Urothelium cell line (cell line): ENCODE measurements around the gene SLC16A7.
A peak's percentile ranks its signal among the peaks of the same experiment; 100 is the strongest.

ENCODE experiments used
- DNase-seq: peaks from one replicate; pipeline ENCODE4 v3.0.0; 2011; ENCODE audit warnings: low spot score, mixed read lengths
- FAIRE-seq: peaks from 2 replicates; lab custom pipeline; 2011; peaks lifted over from hg19 to GRCh38; lab: Jason Lieb, UNC

The SLC16A7 gene

DNA sequence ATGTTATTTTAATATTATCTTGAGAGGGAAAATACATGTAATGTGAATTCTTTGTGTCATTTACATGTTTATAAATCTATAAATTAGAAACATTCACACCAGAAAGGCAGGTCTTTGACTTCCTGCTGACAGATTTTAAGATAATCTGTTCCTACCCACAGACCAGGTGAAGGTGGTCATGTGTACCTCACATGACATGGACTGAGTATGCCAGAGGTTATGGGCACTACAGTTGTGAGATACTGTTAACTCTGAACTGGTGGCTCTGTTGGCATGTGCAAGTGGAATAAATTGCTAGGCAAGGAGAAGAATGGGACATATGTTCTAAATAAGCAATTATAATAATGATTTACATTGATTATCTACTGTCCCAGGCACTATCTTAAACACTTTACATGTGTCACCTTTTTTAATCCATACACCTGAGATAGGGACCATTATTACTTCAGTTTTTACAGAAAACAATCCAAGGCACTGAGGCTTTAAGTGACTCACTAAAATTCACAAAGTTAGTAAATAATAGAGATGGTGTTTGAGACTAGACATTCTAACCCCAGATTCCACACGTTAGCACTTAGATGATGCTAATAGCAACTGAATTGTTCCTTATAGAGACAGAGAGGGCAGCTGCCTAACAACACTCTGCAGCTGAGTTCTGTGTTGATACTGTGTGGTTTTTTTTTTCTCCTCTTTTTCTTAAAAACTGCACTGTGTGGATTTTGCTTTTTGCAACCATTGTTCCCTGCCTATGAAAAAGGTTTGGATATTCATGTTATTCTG lies 23.8 kb downstream of the SLC16A7 start:
- DNase-seq, result no peak
- no peak for FAIRE-seq

- FAIRE-seq, result no peak
- DNase-seq, result no peak
Measured at GRCh38 chr12:59620326-59620725, 24.5 kb downstream of the SLC16A7 start.

GRCh38 chr12:59624732-59625460 lies 29.1 kb downstream of the SLC16A7 start:
- FAIRE-seq (no peak), DNase-seq (no peak)

DNA sequence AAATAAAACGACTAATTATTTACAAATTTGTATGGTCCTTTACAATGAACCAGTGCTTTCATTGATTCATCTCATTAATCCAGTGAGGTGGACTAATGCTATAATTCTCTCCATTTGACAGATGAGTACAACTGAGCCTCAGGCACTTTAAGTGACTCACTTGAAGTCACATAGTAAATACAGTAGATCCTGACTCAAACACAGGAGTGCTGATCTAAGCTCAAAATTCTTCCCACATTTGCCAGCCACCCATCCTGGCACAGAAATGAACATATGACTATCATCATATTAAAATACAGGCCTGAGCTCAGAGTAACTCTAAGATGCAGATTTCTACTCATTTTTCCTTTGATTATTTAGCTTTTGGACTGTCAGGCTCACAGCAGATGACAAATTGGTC lies 30.6 kb downstream of the SLC16A7 start:
- DNase-seq (no peak), FAIRE-seq (no peak)

- DNase-seq, result no peak
- FAIRE-seq, result no peak
Measured at GRCh38 chr12:59627582-59627981, 31.8 kb downstream of the SLC16A7 start.

DNA sequence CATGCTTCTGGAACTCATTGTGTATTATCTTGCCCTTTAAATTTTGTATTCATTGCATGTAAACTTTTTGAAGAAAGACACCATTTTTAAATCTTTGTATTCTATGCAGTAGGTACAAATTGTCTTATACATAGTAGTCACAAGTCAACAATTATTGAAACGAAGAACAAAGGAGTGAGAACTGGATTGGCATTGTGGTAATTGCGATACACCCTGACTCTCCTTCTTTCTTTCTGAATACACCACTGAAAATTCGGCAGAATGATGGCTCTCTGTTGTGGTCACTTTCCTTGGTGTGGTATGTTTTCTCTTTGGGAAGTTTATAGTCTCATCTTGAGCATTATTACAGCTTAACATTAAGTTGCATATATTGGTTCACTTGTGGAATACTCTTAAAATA lies 34.1 kb downstream of the SLC16A7 start:
- FAIRE-seq (no peak), DNase-seq (no peak)

- no peak for FAIRE-seq
- no peak for DNase-seq
Measured at GRCh38 chr12:59632408-59632807, 36.6 kb downstream of the SLC16A7 start.

DNA sequence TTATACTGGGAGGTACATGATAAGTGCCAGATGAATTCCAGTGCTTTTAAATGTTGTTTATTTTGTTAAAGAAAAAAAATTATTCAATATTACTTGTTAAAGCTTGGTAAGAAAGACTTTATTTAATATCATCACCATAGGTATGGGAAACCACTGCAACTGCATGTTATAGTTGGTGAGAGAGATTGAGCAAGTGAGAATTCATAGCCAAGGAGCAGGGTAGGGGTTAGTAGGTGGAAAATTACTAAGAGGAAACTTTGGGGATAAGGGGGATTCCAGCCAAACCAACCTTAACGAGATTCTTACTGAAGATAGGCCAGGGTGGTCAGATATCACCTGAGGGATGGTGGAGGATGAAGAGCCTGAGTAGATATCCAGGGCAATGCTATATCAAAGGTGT lies 38.4 kb downstream of the SLC16A7 start:
- DNase-seq (no peak), FAIRE-seq (no peak)

GRCh38 chr12:59636945-59637691 lies 41.3 kb downstream of the SLC16A7 start:
- no peak for FAIRE-seq

DNA sequence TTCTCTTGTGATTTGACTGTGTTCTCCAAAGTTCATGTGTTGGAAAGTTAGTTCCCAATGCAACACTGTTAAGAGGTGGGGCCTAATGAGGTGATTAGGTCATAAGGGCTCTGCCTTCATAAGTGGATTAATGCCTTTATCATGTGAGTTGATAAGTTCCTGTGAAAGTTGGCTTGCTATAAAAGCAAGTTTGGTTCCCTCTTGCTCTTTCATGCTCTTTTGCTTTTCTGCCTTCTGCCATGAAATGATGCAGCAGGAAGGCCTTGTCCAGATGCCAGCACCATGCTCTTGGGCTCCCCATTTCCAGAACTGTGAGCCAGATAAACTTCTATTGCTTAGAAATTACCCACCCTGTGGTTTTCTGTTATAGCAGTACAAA lies 41.9 kb downstream of the SLC16A7 start:
- FAIRE-seq, result no peak
- DNase-seq, result no peak

More at GRCh38 chr12:59636945-59637691, 41.3 kb downstream of the SLC16A7 start:
- DNase-seq, result no peak

DNA sequence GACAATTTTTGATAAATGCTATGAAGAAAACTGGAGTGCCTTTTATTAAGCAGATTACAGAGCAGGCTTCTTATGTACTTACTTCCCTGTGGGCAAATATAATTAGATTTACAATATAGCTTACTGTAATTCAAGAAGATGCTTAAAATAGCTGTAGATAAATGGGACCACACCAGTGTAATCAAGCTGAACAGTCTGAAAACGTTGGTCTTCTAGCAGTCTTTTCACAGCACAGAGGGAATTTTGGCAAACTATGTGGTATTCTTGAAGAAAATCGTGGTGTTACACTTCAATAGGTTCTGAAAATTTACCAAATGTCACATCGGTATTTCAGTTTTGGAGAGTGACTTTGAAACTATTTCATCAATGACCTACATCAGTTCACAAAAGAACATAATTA lies 47.7 kb downstream of the SLC16A7 start:
- DNase-seq (no peak), FAIRE-seq (no peak)

DNA sequence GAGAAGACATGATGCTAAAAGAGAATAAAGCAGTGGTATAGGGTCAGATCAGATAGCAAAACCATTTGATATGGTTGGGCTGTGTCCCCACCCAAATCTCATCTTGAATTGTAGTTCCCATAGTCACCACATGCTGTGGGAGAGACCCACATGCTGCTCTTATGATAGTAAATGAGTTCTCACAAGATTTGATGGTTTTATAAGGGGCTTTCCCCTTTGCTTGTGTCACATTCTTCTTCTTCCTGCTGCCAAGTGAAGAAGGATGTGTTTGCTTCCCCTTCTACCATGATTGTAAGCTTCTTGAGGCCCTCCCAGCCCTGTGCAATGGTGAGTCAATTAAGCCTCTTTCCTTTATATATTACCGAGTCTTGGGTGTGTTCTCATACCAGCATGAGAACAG lies 49.4 kb downstream of the SLC16A7 start:
- no peak for FAIRE-seq
- DNase-seq, result no peak

DNA sequence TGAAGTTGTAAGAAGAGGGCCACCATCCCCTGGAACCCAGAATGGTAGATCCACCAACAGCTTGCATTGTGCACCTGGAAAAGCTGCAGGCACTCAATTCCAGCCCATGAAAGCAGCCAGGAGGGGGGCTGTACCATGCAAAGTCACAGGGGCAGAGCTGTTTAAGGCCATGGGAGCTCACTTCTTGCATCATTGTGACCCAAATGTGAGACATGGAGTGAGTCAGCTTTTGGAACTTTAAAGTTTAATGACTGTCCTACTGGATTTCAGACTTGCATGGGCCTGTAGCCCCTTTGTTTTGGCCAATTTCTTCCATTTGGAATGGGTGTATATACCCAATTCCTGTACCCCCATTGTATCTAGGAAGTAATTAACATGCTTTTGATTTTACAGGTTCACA lies 50.8 kb downstream of the SLC16A7 start:
- FAIRE-seq (no peak), DNase-seq (no peak)

DNA sequence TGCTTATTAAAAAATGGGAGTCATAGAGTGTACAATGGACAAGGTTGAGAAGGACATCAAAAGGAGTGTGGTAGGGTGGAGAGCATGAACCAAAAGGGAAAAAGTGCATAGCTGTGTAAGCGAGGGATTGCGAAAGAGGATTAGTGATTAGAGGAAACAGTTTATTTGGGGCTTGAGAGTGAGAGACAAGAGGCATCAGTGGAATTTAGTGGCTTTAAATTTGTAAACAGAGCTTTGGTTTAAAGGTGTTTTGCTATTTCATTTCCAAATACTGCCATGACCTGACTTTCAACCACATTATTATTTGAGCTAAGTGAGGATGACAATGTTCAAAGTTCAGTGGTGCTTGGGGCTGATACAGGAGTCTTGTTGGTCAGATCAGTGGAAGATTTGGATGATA lies 53.4 kb downstream of the SLC16A7 start:
- DNase-seq (no peak), FAIRE-seq (no peak)

GRCh38 chr12:59650588-59651228 lies 54.9 kb downstream of the SLC16A7 start:
- DNase-seq (peak; percentile 10), FAIRE-seq (no peak)

DNA sequence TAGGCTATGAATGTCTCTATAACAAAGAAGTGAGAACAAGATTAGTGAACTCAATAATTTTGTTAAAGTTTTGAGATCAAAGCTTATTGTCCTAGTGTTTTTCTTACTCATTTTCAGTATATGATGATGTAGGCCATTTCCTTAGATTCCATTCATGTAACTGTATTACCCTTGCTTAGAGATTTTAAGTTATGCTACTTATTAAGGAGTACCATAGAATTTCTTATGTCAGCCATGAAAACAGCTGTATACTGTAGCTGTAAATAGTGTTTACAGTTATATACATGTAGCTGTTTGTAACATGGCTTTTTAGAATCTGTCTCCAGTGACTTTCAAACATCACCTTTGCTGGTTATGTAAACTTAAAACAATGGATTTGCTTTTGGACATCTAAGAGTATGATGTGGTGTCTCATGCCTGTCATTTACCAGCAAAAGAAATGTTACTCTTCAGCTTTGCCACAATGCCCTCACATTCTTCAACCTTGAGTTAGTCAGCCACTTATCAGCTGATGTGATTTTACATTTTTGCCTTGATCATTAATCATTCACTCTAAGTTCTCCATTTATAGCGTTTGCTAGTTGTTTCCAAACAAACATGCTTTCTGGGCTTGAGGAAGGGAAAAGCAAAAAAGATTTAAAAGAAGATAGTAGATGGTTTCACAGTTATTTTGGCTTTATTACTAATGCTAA lies 55.5 kb downstream of the SLC16A7 start:
- FAIRE-seq (peak; percentile 5), DNase-seq (peak; percentile 10)

GRCh38 chr12:59652130-59652529 lies 56.3 kb downstream of the SLC16A7 start:
- DNase-seq (no peak), FAIRE-seq (no peak)

- FAIRE-seq (no peak), DNase-seq (no peak)
Measured at GRCh38 chr12:59654061-59654460, 58.2 kb downstream of the SLC16A7 start.

GRCh38 chr12:59657266-59657665 lies 61.4 kb downstream of the SLC16A7 start:
- no peak for DNase-seq
- no peak for FAIRE-seq

DNA sequence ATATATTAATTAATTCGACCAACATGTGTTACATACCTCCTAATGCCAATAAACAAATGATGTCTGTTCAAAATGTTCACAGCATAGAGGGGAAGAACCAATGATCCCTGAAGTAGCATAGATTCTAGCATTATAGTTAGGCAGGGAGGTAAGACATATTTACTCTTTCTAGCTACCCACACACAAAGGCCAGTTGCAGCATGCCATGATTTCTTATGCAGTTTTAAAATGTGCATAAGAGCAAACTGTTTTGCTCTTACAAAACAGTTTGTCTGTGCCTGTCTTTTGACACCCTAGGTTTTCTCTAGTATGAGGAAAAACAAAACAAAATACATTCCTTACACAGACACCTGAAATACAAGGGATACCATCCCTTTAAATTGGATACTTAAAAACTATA lies 61.9 kb downstream of the SLC16A7 start:
- FAIRE-seq (no peak), DNase-seq (no peak)

DNA sequence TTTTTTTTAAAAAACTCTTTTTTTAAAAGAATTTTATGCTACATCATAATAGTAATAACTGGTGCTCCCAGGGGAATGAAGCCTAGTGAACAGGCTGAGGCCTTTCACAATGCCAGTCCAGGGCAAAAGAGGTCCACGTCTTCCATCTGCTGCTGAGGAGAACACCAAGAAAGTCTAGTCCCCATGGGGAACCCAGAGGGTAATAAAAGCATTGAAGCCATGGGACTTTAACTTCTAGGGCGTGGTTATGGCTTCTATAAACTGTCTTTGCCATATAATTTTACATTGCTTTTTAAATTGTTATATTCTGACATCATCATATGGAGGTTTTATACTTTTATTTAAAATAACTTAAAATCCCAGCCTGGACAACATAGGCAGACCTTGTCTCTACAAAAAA lies 64.3 kb downstream of the SLC16A7 start:
- FAIRE-seq (no peak), DNase-seq (no peak)
